HCT116 (cell line): ENCODE measurements around the gene STK40. TPM values are rescaled to one million over a fixed set of nuclear protein-coding genes. Genes with fewer than 3 reads are reported as not detected.
A peak's percentile ranks its signal among the peaks of the same experiment; 100 is the strongest.

Source experiments
- ATAC-seq: fragments of 200-7000 bp; cut with Tn5 transposase; 2 replicates; pipeline ENCODE4 v1.9.1; 2020; ENCODE audit warnings: mild to moderate bottlenecking, moderate library complexity
- BruUV-seq: library from RNA; stranded (reverse); fragments of 400-500 nt; replicated peaks from 2 replicates; lab custom pipeline; 2021; lab: Mats Ljungman, UMichigan
- CTCF ChIA-PET: fragments of 300-600 bp; sonication (Branson Sonifier 250); formaldehyde crosslinking; loops from one replicate; lab custom pipeline; 2021; ENCODE audit warnings: antibody characterized with exemption; lab: Charles Lee
- POLR2A ChIA-PET: fragments of 300-600, 350-600 bp; sonication (Branson Sonifier 250); formaldehyde crosslinking; loops from one replicate; lab custom pipeline; 2021; ENCODE audit warnings: antibody characterized with exemption; lab: Charles Lee
- RAD21 ChIA-PET, 2 experiments: fragments of 300-600 bp; sonication (Branson Sonifier 250); formaldehyde crosslinking; loops; one replicate each; lab custom pipeline; 2023; ENCODE audit warnings: low total read pairs in 2 of 2; ENCODE audit not compliant: uncharacterized antibody in 2 of 2, unreplicated experiment in 2 of 2, low non-redundant PET in 1 of 2; lab: Charles Lee
- DNase-seq: peaks from one replicate; pipeline ENCODE4 v3.0.0-alpha.2; 2010; ENCODE audit warnings: low read depth, low spot score
- H2AFZ ChIP-seq: fragments of 200-600 bp; shearing (Covaris generic), sonication (generic); 2 replicates; pipeline ENCODE4 v1.6.1; 2017; ENCODE audit warnings: low read depth, mixed run types, mixed read lengths, antibody characterized with exemption, low read length; ENCODE audit not compliant: poor library complexity, severe bottlenecking
- H3K27ac ChIP-seq: 2 replicates; pipeline ENCODE4 v1.5.1; 2012; ENCODE audit warnings: low read depth, low read length
- H3K27me3 ChIP-seq: fragments of 200-600 bp; sonication (generic); 2 replicates; pipeline ENCODE4 v1.6.1; 2016; ENCODE audit warnings: mixed run types, low read length, mixed read lengths; ENCODE audit not compliant: insufficient read depth
- H3K36me3 ChIP-seq, 2 experiments: fragments of 200-500 bp in 1 of 2; fragments of 200-600 bp in 1 of 2; sonication (Bioruptor generic) in 1 of 2; sonication (generic) in 1 of 2; 2 replicates each; pipeline versions ENCODE4 v1.5.1 to v1.6.1; 2014 to 2016; ENCODE audit warnings: low read length in 2 of 2, inconsistent platforms in 1 of 2, mixed read lengths in 1 of 2, mixed run types in 1 of 2; ENCODE audit not compliant: insufficient read depth in 2 of 2, control insufficient read depth in 1 of 2
- H3K4me1 ChIP-seq, 2 experiments: fragments of 200-600 bp in 1 of 2; sonication (generic) in 1 of 2; 2 replicates each; pipeline versions ENCODE4 v1.5.1 to v1.6.1; 2012 to 2017; ENCODE audit warnings: low read length in 2 of 2, inconsistent platforms in 1 of 2, mild to moderate bottlenecking in 1 of 2, mixed read lengths in 1 of 2, mixed run types in 1 of 2, moderate library complexity in 1 of 2; ENCODE audit not compliant: insufficient read depth in 2 of 2, control insufficient read depth in 1 of 2
- H3K4me2 ChIP-seq: fragments of 200-600 bp; sonication (generic); 2 replicates; pipeline ENCODE4 v1.6.1; 2017; ENCODE audit warnings: mixed run types, low read length, mixed read lengths
- H3K4me3 ChIP-seq, 2 experiments: fragments of 200-600 bp in 1 of 2; sonication (generic) in 1 of 2; replicated peaks in 1 of 2; 2 replicates each; pipeline ENCODE4 v1.5.1; 2011 to 2016; ENCODE audit warnings: low read length in 2 of 2, control low read depth in 1 of 2, low read depth in 1 of 2, mild to moderate bottlenecking in 1 of 2, mixed read lengths in 1 of 2, mixed run types in 1 of 2
- H3K79me2 ChIP-seq: fragments of 200-600 bp; sonication (generic); 2 replicates; pipeline ENCODE4 v1.6.1; 2017; ENCODE audit warnings: mild to moderate bottlenecking, mixed run types, low read length, moderate library complexity, mixed read lengths; ENCODE audit not compliant: insufficient read depth
- H3K9ac ChIP-seq: fragments of 200-600 bp; sonication (generic); 2 replicates; pipeline ENCODE4 v1.6.1; 2016; ENCODE audit warnings: low read length, mixed read lengths
- H3K9me2 ChIP-seq: fragments of 200-600 bp; sonication (generic), shearing (Covaris generic); 2 replicates; pipeline ENCODE4 v1.6.1; 2017; ENCODE audit warnings: mixed run types, mild to moderate bottlenecking, moderate library complexity; ENCODE audit not compliant: insufficient read depth
- H3K9me3 ChIP-seq, 2 experiments: fragments of 200-500 bp in 1 of 2; fragments of 200-600 bp in 1 of 2; sonication (Bioruptor generic) in 1 of 2; sonication (generic) in 1 of 2; 2 replicates each; pipeline ENCODE4 v1.6.1; 2014 to 2017; ENCODE audit warnings: low read length in 2 of 2, mixed read lengths in 2 of 2, inconsistent platforms in 1 of 2, low read depth in 1 of 2, mild to moderate bottlenecking in 1 of 2, mixed run types in 1 of 2, moderate library complexity in 1 of 2; ENCODE audit not compliant: control insufficient read depth in 1 of 2, insufficient read depth in 1 of 2
- H4K20me1 ChIP-seq: fragments of 200-600 bp; sonication (generic), shearing (Covaris generic); 2 replicates; pipeline ENCODE4 v1.6.1; 2017; ENCODE audit warnings: mixed run types, mild to moderate bottlenecking, moderate library complexity; ENCODE audit not compliant: insufficient read depth
- EGR1 ChIP-seq: IDR thresholded peaks from 2 replicates; pipeline ENCODE4 v1.6.1; 2012; ENCODE audit warnings: low read depth
- JUND ChIP-seq: IDR thresholded peaks from 2 replicates; pipeline ENCODE4 v1.6.1; 2012
- RAD21 ChIP-seq: IDR thresholded peaks from 2 replicates; pipeline ENCODE4 v1.6.1; 2012; ENCODE audit warnings: low read depth, mild to moderate bottlenecking
- SIN3A ChIP-seq: IDR thresholded peaks from 2 replicates; pipeline ENCODE4 v1.6.1; 2012; ENCODE audit warnings: low read depth
- SP1 ChIP-seq: IDR thresholded peaks from 2 replicates; pipeline ENCODE4 v1.6.1; 2012; ENCODE audit warnings: low read depth
- intact Hi-C: fragments of 100-400 bp; cut with micrococcal nuclease; formaldehyde crosslinking; loops from 2 replicates; pipeline ENCODE4 v1.10.0; 2022
- total RNA-seq: library from RNA; stranded (reverse); gene quantifications from one replicate; pipeline ENCODE4 v1.2.1, GENCODE V29; 2021; ENCODE audit not compliant: unreplicated experiment
- TF ChIP-seq, protein P1 (sequence below): IDR thresholded peaks from 2 replicates; pipeline ENCODE4 v1.6.1; 2012
- TF ChIP-seq, protein P2 (sequence below), 3 experiments: fragments of 200-600 bp in 1 of 3; sonication (generic) in 1 of 3; IDR thresholded peaks in 2 of 3; conservative IDR thresholded peaks in 1 of 3; 2 replicates each; pipeline ENCODE4 v1.5.1; 2012 to 2017; ENCODE audit warnings: low read depth in 2 of 3, low read length in 2 of 3, antibody characterized with exemption in 1 of 3, borderline replicate concordance in 1 of 3, control low read depth in 1 of 3, mild to moderate bottlenecking in 1 of 3, mixed read lengths in 1 of 3, mixed run types in 1 of 3, moderate library complexity in 1 of 3; ENCODE audit not compliant: insufficient read depth in 1 of 3

The STK40 gene
- total RNA-seq, 1 experiment from 2014 or later, result 33.9 TPM

DNA sequence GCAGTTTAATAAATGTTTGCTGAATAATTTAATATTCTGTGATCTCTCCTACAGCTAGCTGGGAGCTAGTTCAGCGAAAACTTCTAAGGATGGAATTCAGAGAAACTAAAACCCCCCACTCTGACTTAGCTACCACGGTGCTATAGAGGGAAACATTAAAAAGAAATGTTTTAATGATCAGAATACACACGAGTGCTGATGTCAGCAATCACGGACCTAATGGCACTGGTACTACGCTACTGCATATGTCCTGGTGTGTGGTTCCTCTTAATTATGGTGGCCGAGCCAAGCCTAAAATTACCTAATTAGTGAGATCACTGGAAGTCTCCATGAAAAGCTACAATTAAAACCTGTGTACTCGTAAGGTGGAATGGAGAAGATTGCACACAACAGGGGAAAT is 35.9 kb upstream of the STK40 start:
- H3K4me3 ChIP-seq, result no peak overlapping the region
- intact Hi-C loops, result loop anchor here (1.0 to 5.0 kb wide), 4 partner anchors 52 to 319 kb away; no protein-coding TSS in a partner anchor
- no peaks in the 10 kb centered on the region for H3K27me3 ChIP-seq
- H3K9me3 ChIP-seq, result no peaks in the 10 kb centered on the region
- H3K79me2 ChIP-seq, result no peaks in the 10 kb centered on the region
- no peak overlapping the region for H2AFZ ChIP-seq
- ATAC-seq (no peak), DNase-seq (no peak)
- POLR2A ChIA-PET, result no interaction called here
- no peak overlapping the region for H3K27ac ChIP-seq
- no peaks in the 10 kb centered on the region for H3K9me2 ChIP-seq
- RAD21 ChIA-PET, result interaction anchor here in 1 of 2 experiments (0.6 kb wide), 1 partner anchor 368 kb away, joined by 4 read pairs; no protein-coding TSS in a partner anchor
- TF ChIP-seq EGR1, result no peak
- no peak for TF ChIP-seq SIN3A
- TF ChIP-seq, protein P1, sequence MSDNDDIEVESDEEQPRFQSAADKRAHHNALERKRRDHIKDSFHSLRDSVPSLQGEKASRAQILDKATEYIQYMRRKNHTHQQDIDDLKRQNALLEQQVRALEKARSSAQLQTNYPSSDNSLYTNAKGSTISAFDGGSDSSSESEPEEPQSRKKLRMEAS, result no peak
- TF ChIP-seq SP1, result no peak
- TF ChIP-seq JUND, result no peak
- TF ChIP-seq, all 23 proteins: peak for 0
- no TSS peak for BruUV-seq
- CTCF ChIA-PET, result interaction anchor here (1.3 to 1.8 kb wide), 2 partner anchors 78 to 80 kb away, joined by 4 to 7 read pairs; no protein-coding TSS in a partner anchor
- H3K36me3 ChIP-seq, result no peaks in the 10 kb centered on the region
- H4K20me1 ChIP-seq, result no peaks in the 10 kb centered on the region
- no peak overlapping the region for H3K9ac ChIP-seq
- peaks cover 5 to 24% of the 10 kb centered on the region in 2 experiments; a peak in 3 of 4 replicates for H3K4me1 ChIP-seq
- no peak overlapping the region for H3K4me2 ChIP-seq

DNA sequence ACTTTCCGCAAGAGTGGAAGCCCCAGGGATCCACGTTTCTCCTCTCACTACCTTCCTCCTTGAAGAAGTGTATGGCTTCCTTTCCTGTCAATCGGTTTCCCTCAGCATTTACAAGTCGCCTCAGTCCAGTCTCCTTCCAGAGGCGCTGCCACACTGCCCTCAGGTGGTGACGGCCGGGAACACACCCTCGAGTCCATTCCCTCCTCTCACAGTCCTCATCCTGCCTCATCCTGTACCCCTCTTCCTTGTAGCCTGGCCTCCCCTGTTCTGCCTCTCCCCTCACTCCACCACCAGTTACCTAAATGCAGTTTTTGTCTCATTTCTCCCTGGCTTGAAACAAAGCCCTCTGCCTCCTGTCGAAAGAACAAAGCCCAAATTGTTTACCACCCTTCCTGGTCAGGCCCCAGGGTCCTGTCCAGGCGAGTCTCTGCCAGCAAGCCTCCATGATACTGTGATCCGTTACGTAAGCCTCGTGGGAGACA is 35.2 kb upstream of the STK40 start:
- peak; percentile 69 for DNase-seq
- H3K27ac ChIP-seq, result no peak overlapping the region
- TF ChIP-seq RAD21 (peak; percentile 98), EGR1 (no peak)
- TF ChIP-seq, protein P2, sequence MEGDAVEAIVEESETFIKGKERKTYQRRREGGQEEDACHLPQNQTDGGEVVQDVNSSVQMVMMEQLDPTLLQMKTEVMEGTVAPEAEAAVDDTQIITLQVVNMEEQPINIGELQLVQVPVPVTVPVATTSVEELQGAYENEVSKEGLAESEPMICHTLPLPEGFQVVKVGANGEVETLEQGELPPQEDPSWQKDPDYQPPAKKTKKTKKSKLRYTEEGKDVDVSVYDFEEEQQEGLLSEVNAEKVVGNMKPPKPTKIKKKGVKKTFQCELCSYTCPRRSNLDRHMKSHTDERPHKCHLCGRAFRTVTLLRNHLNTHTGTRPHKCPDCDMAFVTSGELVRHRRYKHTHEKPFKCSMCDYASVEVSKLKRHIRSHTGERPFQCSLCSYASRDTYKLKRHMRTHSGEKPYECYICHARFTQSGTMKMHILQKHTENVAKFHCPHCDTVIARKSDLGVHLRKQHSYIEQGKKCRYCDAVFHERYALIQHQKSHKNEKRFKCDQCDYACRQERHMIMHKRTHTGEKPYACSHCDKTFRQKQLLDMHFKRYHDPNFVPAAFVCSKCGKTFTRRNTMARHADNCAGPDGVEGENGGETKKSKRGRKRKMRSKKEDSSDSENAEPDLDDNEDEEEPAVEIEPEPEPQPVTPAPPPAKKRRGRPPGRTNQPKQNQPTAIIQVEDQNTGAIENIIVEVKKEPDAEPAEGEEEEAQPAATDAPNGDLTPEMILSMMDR (IDR thresholded peaks at IDR 0.05 in 2 of 3, conservative IDR thresholded peaks at IDR 0.05 in 1 of 3; ENCODE audit: borderline replicate concordance in 1 of 3, insufficient read depth in 1 of 3, low read depth in 2 of 3, low read length in 2 of 3), result peak; percentile 89 to 94 (median 93)
- no peak overlapping the region for H2AFZ ChIP-seq
- H3K36me3 ChIP-seq, result no peaks in the 10 kb centered on the region
- H4K20me1 ChIP-seq, result no peaks in the 10 kb centered on the region
- BruUV-seq, result no TSS peak
- no peak overlapping the region for H3K4me3 ChIP-seq
- H3K9me2 ChIP-seq, result no peaks in the 10 kb centered on the region
- ATAC-seq, result peak; percentile 92
- no peaks in the 10 kb centered on the region for H3K79me2 ChIP-seq
- H3K9me3 ChIP-seq, result no peaks in the 10 kb centered on the region
- H3K4me2 ChIP-seq, result peak overlapping the region; percentile 3; the same call in 1 of the 2 replicates
- ChIA-PET POLR2A (no interaction called here), RAD21 (no interaction called here), CTCF (interaction anchor here (1.4 to 3.0 kb wide), 3 partner anchors 19 to 79 kb away, joined by 3 to 7 read pairs (median 7); no protein-coding TSS in a partner anchor)
- intact Hi-C loops, result loop anchor here (1.0 to 5.0 kb wide), 4 partner anchors 52 to 319 kb away; no protein-coding TSS in a partner anchor
- no peaks in the 10 kb centered on the region for H3K27me3 ChIP-seq
- H3K4me1 ChIP-seq, result peaks cover 6 to 26% of the 10 kb centered on the region in 2 experiments; a peak in 3 of 4 replicates
- no peak overlapping the region for H3K9ac ChIP-seq
